ENCODE data around the gene TCERG1L.
A peak's percentile ranks its signal among the peaks of the same experiment; 100 is the strongest.

TCERG1L gene

GRCh38 chr10:131129544-131129943 is 182.0 kb downstream of the TCERG1L start:
- Mint-ChIP-seq H3K4me3 (no peak overlapping the region), H3K9me3 (no peaks in the 10 kb centered on the region), H3K36me3 (no peaks in the 10 kb centered on the region), H3K27me3 (no peaks in the 10 kb centered on the region), H3K4me1 (no peaks in the 10 kb centered on the region), H3K27ac (no peak overlapping the region)
- ATAC-seq = no peak

GRCh38 chr10:131128731-131129130 is 182.8 kb downstream of the TCERG1L start:
- H3K9me3 Mint-ChIP-seq = no peaks in the 10 kb centered on the region
- no peaks in the 10 kb centered on the region for H3K4me1 Mint-ChIP-seq
- no peak overlapping the region for H3K4me3 Mint-ChIP-seq
- no peak for ATAC-seq
- H3K27ac Mint-ChIP-seq = no peak overlapping the region
- no peaks in the 10 kb centered on the region for H3K36me3 Mint-ChIP-seq
- H3K27me3 Mint-ChIP-seq = no peaks in the 10 kb centered on the region

GRCh38 chr10:131127610-131128009 is 183.9 kb downstream of the TCERG1L start:
- Mint-ChIP-seq H3K9me3 (no peaks in the 10 kb centered on the region), H3K4me3 (no peak overlapping the region), H3K27ac (no peak overlapping the region), H3K36me3 (no peaks in the 10 kb centered on the region), H3K4me1 (no peaks in the 10 kb centered on the region), H3K27me3 (no peaks in the 10 kb centered on the region)
- ATAC-seq = no peak

- Mint-ChIP-seq H3K4me1 (no peaks in the 10 kb centered on the region), H3K27me3 (no peaks in the 10 kb centered on the region), H3K4me3 (no peak overlapping the region), H3K36me3 (no peaks in the 10 kb centered on the region), H3K27ac (no peak overlapping the region), H3K9me3 (peaks cover 3% of the 10 kb centered on the region)
- no peak for ATAC-seq
These were observed 184.4 kb downstream of the TCERG1L start for GRCh38 chr10:131127138-131127589.

GRCh38 chr10:131126321-131127137 is 185.0 kb downstream of the TCERG1L start:
- no peak overlapping the region for H3K4me3 Mint-ChIP-seq

GRCh38 chr10:131125511-131126225 is 185.9 kb downstream of the TCERG1L start:
- ATAC-seq = no peak
- no peaks in the 10 kb centered on the region for H3K36me3 Mint-ChIP-seq
- no peaks in the 10 kb centered on the region for H3K27me3 Mint-ChIP-seq
- peaks cover 3% of the 10 kb centered on the region for H3K9me3 Mint-ChIP-seq
- no peaks in the 10 kb centered on the region for H3K4me1 Mint-ChIP-seq
- no peak overlapping the region for H3K4me3 Mint-ChIP-seq
- no peak overlapping the region for H3K27ac Mint-ChIP-seq

More at GRCh38 chr10:131126321-131127137, 185.0 kb downstream of the TCERG1L start:
- Mint-ChIP-seq H3K27ac (no peak overlapping the region), H3K27me3 (no peaks in the 10 kb centered on the region), H3K4me1 (no peaks in the 10 kb centered on the region), H3K36me3 (no peaks in the 10 kb centered on the region), H3K9me3 (peaks cover 3% of the 10 kb centered on the region)
- ATAC-seq = no peak

- Mint-ChIP-seq H3K27me3 (no peaks in the 10 kb centered on the region), H3K4me3 (no peak overlapping the region)
These were observed 186.6 kb downstream of the TCERG1L start for GRCh38 chr10:131124945-131125344.

GRCh38 chr10:131123496-131123895 is 188.0 kb downstream of the TCERG1L start:
- Mint-ChIP-seq H3K27ac (no peak overlapping the region), H3K9me3 (peaks cover 3% of the 10 kb centered on the region), H3K4me1 (no peaks in the 10 kb centered on the region), H3K27me3 (no peaks in the 10 kb centered on the region), H3K36me3 (no peaks in the 10 kb centered on the region), H3K4me3 (no peak overlapping the region)
- no peak for ATAC-seq

More at GRCh38 chr10:131124945-131125344, 186.6 kb downstream of the TCERG1L start:
- ATAC-seq = no peak
- no peak overlapping the region for H3K27ac Mint-ChIP-seq
- H3K4me1 Mint-ChIP-seq = no peaks in the 10 kb centered on the region
- H3K9me3 Mint-ChIP-seq = peaks cover 3% of the 10 kb centered on the region
- H3K36me3 Mint-ChIP-seq = no peaks in the 10 kb centered on the region

- no peak for ATAC-seq
These were observed 189.9 kb downstream of the TCERG1L start for GRCh38 chr10:131121511-131122035.

GRCh38 chr10:131119626-131120355 is 191.7 kb downstream of the TCERG1L start:
- Mint-ChIP-seq H3K36me3 (no peaks in the 10 kb centered on the region), H3K27me3 (no peaks in the 10 kb centered on the region), H3K9me3 (peaks cover 3% of the 10 kb centered on the region), H3K27ac (no peak overlapping the region), H3K4me1 (no peaks in the 10 kb centered on the region), H3K4me3 (no peak overlapping the region)
- no peak for ATAC-seq

More at GRCh38 chr10:131121511-131122035, 189.9 kb downstream of the TCERG1L start:
- Mint-ChIP-seq H3K4me1 (no peaks in the 10 kb centered on the region), H3K4me3 (no peak overlapping the region), H3K36me3 (no peaks in the 10 kb centered on the region), H3K27ac (no peak overlapping the region), H3K27me3 (no peaks in the 10 kb centered on the region), H3K9me3 (peaks cover 3% of the 10 kb centered on the region)

- Mint-ChIP-seq H3K27ac (no peak overlapping the region), H3K9me3 (peaks cover 3% of the 10 kb centered on the region), H3K27me3 (no peaks in the 10 kb centered on the region), H3K4me1 (no peaks in the 10 kb centered on the region), H3K4me3 (no peak overlapping the region), H3K36me3 (no peaks in the 10 kb centered on the region)
- peak; percentile 22 for ATAC-seq
These were observed 193.9 kb downstream of the TCERG1L start for GRCh38 chr10:131117416-131118212.

GRCh38 chr10:131116991-131117375 is 194.5 kb downstream of the TCERG1L start:
- ATAC-seq = no peak
- Mint-ChIP-seq H3K4me3 (no peak overlapping the region), H3K27ac (no peak overlapping the region), H3K9me3 (no peaks in the 10 kb centered on the region), H3K27me3 (no peaks in the 10 kb centered on the region), H3K36me3 (no peaks in the 10 kb centered on the region), H3K4me1 (no peaks in the 10 kb centered on the region)

GRCh38 chr10:131116216-131116990 is 195.1 kb downstream of the TCERG1L start:
- H3K4me1 Mint-ChIP-seq = no peaks in the 10 kb centered on the region
- ATAC-seq = no peak
- no peak overlapping the region for H3K4me3 Mint-ChIP-seq
- no peak overlapping the region for H3K27ac Mint-ChIP-seq
- no peaks in the 10 kb centered on the region for H3K27me3 Mint-ChIP-seq
- no peaks in the 10 kb centered on the region for H3K36me3 Mint-ChIP-seq
- no peaks in the 10 kb centered on the region for H3K9me3 Mint-ChIP-seq

GRCh38 chr10:131115801-131116200 is 195.7 kb downstream of the TCERG1L start:
- no peak overlapping the region for H3K4me3 Mint-ChIP-seq
- H3K4me1 Mint-ChIP-seq = no peaks in the 10 kb centered on the region
- no peak overlapping the region for H3K27ac Mint-ChIP-seq
- no peaks in the 10 kb centered on the region for H3K9me3 Mint-ChIP-seq
- no peaks in the 10 kb centered on the region for H3K27me3 Mint-ChIP-seq
- no peak for ATAC-seq
- H3K36me3 Mint-ChIP-seq = no peaks in the 10 kb centered on the region

Measured in stimulated activated memory B cell treated with anti-CD40 and anti-IgM and Interleukin-4, amounts not matched to agents 10 μg/mL and 1 μg/mL and 100 μg/mL, for 72 hours (primary cell).